K562 (cell line): Measurements from ENCODE around the gene CNTN5. TPM values are rescaled to one million over a fixed set of nuclear protein-coding genes. Genes with fewer than 3 reads are reported as not detected.

Experiments used
- ATAC-seq: fragments of 200-7000 bp; cut with Tn5 transposase; 3 replicates; pipeline ENCODE4 v1.9.1; 2020; ENCODE audit warnings: moderate library complexity
- BruUV-seq: library from RNA; stranded (reverse); fragments of 400-500 nt; replicated peaks from 2 replicates; lab custom pipeline; 2021; lab: Mats Ljungman, UMichigan
- CTCF ChIA-PET: fragments of 300-600 bp; formaldehyde crosslinking; extraction: SDS; loops from one replicate; lab custom pipeline; 2021; ENCODE audit warnings: low intra/inter-chr PET ratio; lab: Yijun Ruan, JAX
- POLR2A ChIA-PET: fragments of 300-600, 350-650 bp; sonication (Branson Sonifier 250); formaldehyde crosslinking; extraction: SDS; loops from one replicate; lab custom pipeline; 2021; ENCODE audit warnings: antibody characterized with exemption, inconsistent platforms; lab: Yijun Ruan, JAX
- DNase-seq, 4 experiments: peaks; one replicate each; pipeline versions ENCODE4 v3.0.0 to v3.0.0-alpha.2; 2011 to 2018; ENCODE audit warnings: low spot score in 3 of 4, mixed read lengths in 3 of 4; ENCODE audit errors: extremely low read depth in 1 of 4
- FAIRE-seq: peaks from 2 replicates; lab custom pipeline; 2011; peaks lifted over from hg19 to GRCh38; lab: Jason Lieb, UNC
- H2AFZ ChIP-seq: 2 replicates; pipeline ENCODE4 v1.6.0; 2011; ENCODE audit warnings: low read depth, low read length, control low read depth, inconsistent platforms
- H3K27ac ChIP-seq: fragments of 200-600 bp; 3 replicates; pipeline ENCODE4 v1.8.0; 2011; ENCODE audit warnings: low read depth, mild to moderate bottlenecking, control low read depth, inconsistent platforms, low read length, moderate library complexity, mixed read lengths; ENCODE audit errors: extremely low read depth
- H3K27me3 ChIP-seq, 2 experiments: fragments of 300-600 bp in 1 of 2; 2 replicates in 1 of 2; 3 replicates in 1 of 2; pipeline versions ENCODE4 v1.6.0 to v1.8.0; 2011; ENCODE audit warnings: inconsistent platforms in 2 of 2, low read length in 2 of 2, mild to moderate bottlenecking in 1 of 2, mixed read lengths in 1 of 2, moderate library complexity in 1 of 2; ENCODE audit not compliant: control insufficient read depth in 2 of 2, insufficient read depth in 2 of 2
- H3K36me3 ChIP-seq: fragments of 300-600 bp; 3 replicates; pipeline ENCODE4 v1.8.0; 2011; ENCODE audit warnings: mild to moderate bottlenecking, low read length, inconsistent platforms; ENCODE audit not compliant: control insufficient read depth, insufficient read depth
- H3K4me1 ChIP-seq, 2 experiments: fragments of 200-600 bp in 1 of 2; replicated peaks in 1 of 2; 2 replicates in 1 of 2; 3 replicates in 1 of 2; pipeline versions ENCODE4 v1.5.1 to v1.8.0; 2011; ENCODE audit warnings: inconsistent platforms in 2 of 2, low read length in 2 of 2, mild to moderate bottlenecking in 1 of 2, mixed read lengths in 1 of 2, moderate library complexity in 1 of 2; ENCODE audit not compliant: control insufficient read depth in 2 of 2, insufficient read depth in 2 of 2
- H3K4me2 ChIP-seq: 2 replicates; pipeline ENCODE4 v1.6.1; 2011; ENCODE audit warnings: low read length, control low read depth, inconsistent platforms, mixed read lengths; ENCODE audit not compliant: insufficient read depth
- H3K4me3 ChIP-seq: fragments of 200-600 bp; sonication (generic), shearing (Covaris generic); 2 replicates; pipeline ENCODE4 v1.5.1; 2016; ENCODE audit warnings: control low read depth, inconsistent platforms
- H3K79me2 ChIP-seq: fragments of 200-600 bp; 3 replicates; pipeline ENCODE4 v1.8.0; 2011; ENCODE audit warnings: low read length, inconsistent platforms; ENCODE audit not compliant: control insufficient read depth, insufficient read depth
- H3K9ac ChIP-seq, 2 experiments: 2 replicates each; pipeline versions ENCODE4 v1.6.0 to v1.6.1; 2011; ENCODE audit warnings: low read depth in 2 of 2, low read length in 2 of 2, control low read depth in 1 of 2, inconsistent platforms in 1 of 2, mild to moderate bottlenecking in 1 of 2, mixed read lengths in 1 of 2; ENCODE audit not compliant: insufficient read depth in 1 of 2
- H3K9me1 ChIP-seq: one replicate; pipeline ENCODE4 v1.6.0; 2011; ENCODE audit warnings: inconsistent platforms, mild to moderate bottlenecking, low read length, moderate library complexity; ENCODE audit not compliant: control insufficient read depth, insufficient read depth
- H3K9me3 ChIP-seq: replicated peaks from 2 replicates; pipeline ENCODE4 v1.5.1; 2011; ENCODE audit warnings: low read depth, low read length, inconsistent platforms; ENCODE audit not compliant: control insufficient read depth, insufficient read depth
- H4K20me1 ChIP-seq: replicated peaks from 2 replicates; pipeline ENCODE4 v1.6.1; 2011; ENCODE audit warnings: low read length, inconsistent platforms, mixed read lengths; ENCODE audit not compliant: control insufficient read depth, insufficient read depth
- CBFB ChIP-seq: sonication (generic); formaldehyde crosslinking; IDR thresholded peaks from 2 replicates; pipeline ENCODE4 v1.4.0; 2020; ENCODE audit warnings: mild to moderate bottlenecking, missing genetic modification reagents
- CBX1 ChIP-seq: sonication (generic); IDR thresholded peaks from 2 replicates; pipeline ENCODE4 v1.6.1; 2016; ENCODE audit warnings: antibody characterized with exemption, low read depth, mild to moderate bottlenecking
- E2F3 ChIP-seq: fragments of 250-450 bp; sonication (Bioruptor Pico); IDR thresholded peaks from 2 replicates; pipeline ENCODE4 v1.4.0; 2020; ENCODE audit warnings: mild to moderate bottlenecking
- JUND ChIP-seq, 2 experiments: IDR thresholded peaks; 2 replicates in 1 of 2; 3 replicates in 1 of 2; pipeline ENCODE4 v1.6.1; 2011; ENCODE audit warnings: borderline replicate concordance in 2 of 2, low read depth in 2 of 2, low read length in 2 of 2, improper control_type of control experiment in 1 of 2, missing biosample characterization in 1 of 2, missing genetic modification characterization in 1 of 2, missing genetic modification reagents in 1 of 2
- MCM5 ChIP-seq: fragments of 450-650 bp; IDR thresholded peaks from 2 replicates; pipeline ENCODE4 v1.6.1; 2016; ENCODE audit warnings: low read depth
- NUFIP1 ChIP-seq: fragments of 450-650 bp; IDR thresholded peaks from 2 replicates; pipeline ENCODE4 v1.6.1; 2018; ENCODE audit not compliant: partially characterized antibody
- PHF21A ChIP-seq: fragments of 450-650 bp; IDR thresholded peaks from 2 replicates; pipeline ENCODE4 v1.6.1; 2017; ENCODE audit warnings: low read depth, borderline replicate concordance
- TAF15 ChIP-seq: fragments of 200-400 bp; formaldehyde crosslinking; IDR thresholded peaks from 2 replicates; pipeline ENCODE4 v1.6.1; 2017; ENCODE audit warnings: mild to moderate bottlenecking, low read depth, low read length, moderate library complexity
- ZNF3 ChIP-seq: fragments of 250-450 bp; sonication (Bioruptor Pico); IDR thresholded peaks from 2 replicates; pipeline ENCODE4 v1.5.0; 2021; ENCODE audit warnings: mild to moderate bottlenecking, moderate library complexity
- ZNF436 ChIP-seq: fragments of 250-450, 450-650 bp; sonication (Bioruptor Pico); formaldehyde crosslinking; IDR thresholded peaks from 2 replicates; pipeline ENCODE4 v1.7.0; 2020; ENCODE audit warnings: mild to moderate bottlenecking
- ZNF668 ChIP-seq: fragments of 250-450 bp; sonication (Bioruptor Pico); IDR thresholded peaks from 2 replicates; pipeline ENCODE4 v1.8.0; 2022; ENCODE audit warnings: mild to moderate bottlenecking, inconsistent platforms
- WGBS: fragments of 100-300 bp; shearing (Covaris generic); methylation state at CpG from one replicate; pipeline ENCODE4 v1.1.6; 2016; ENCODE audit warnings: low coverage, mixed read lengths; ENCODE audit not compliant: insufficient coverage; ENCODE audit errors: missing lambda C conversion rate; 5-methylcytosine and 5-hydroxymethylcytosine counted together
- in situ Hi-C: fragments of 300-500 bp; cut with MboI; formaldehyde crosslinking; loops from 4 replicates; pipeline ENCODE4 v1.15.0; 2018; ENCODE audit warnings: inconsistent platforms, mixed read lengths
- intact Hi-C: fragments of 100-400 bp; cut with micrococcal nuclease; formaldehyde crosslinking; loops from 2 replicates; pipeline ENCODE4 v1.14.2; 2022
- polyA plus RNA-seq, 8 experiments: library from polyadenylated mRNA; depleted of rRNA in 4 of 8; stranded (reverse) in 5 of 8; unstranded in 3 of 8; fragments of >200 nt; fragmentation: Nextera tagmentation in 2 of 8; fragmentation: Illumina TruSeq in 1 of 8; extraction: Ambion mirVana in 2 of 8; extraction: Trizol in 1 of 8; gene quantifications; 2 replicates each; pipeline versions ENCODE4 v1.2.1 to v1.2.3, GENCODE V29; 2011 to 2014; ENCODE audit warnings: inconsistent platforms in 1 of 8, missing spikeins in 1 of 8
- total RNA-seq, 7 experiments: library from RNA; depleted of rRNA in 6 of 7; stranded (reverse); fragments of >200 nt in 6 of 7; fragmentation: Illumina TruSeq in 2 of 7; extraction: Trizol in 2 of 7; gene quantifications; 2 replicates each; pipeline versions ENCODE4 v1.2.1 to v1.2.3, GENCODE V29; 2011 to 2021; ENCODE audit warnings: low replicate concordance in 1 of 7
- TF ChIP-seq, protein P1 (sequence below): fragments of 450-650 bp; formaldehyde crosslinking; IDR thresholded peaks from 2 replicates; pipeline ENCODE4 v1.4.0; 2022; ENCODE audit warnings: missing genetic modification characterization
- TF ChIP-seq, protein P2 (sequence below): fragments of 450-650 bp; formaldehyde crosslinking; IDR thresholded peaks from 2 replicates; pipeline ENCODE4 v1.4.0; 2020; ENCODE audit warnings: mild to moderate bottlenecking
- TF ChIP-seq, protein P3 (sequence below): fragments of 250-450 bp; sonication (Bioruptor Pico); IDR thresholded peaks from 2 replicates; pipeline ENCODE4 v1.4.0; 2020; ENCODE audit warnings: mild to moderate bottlenecking, moderate library complexity
- TF ChIP-seq, protein P4 (sequence below): sonication (generic); formaldehyde crosslinking; IDR thresholded peaks from 2 replicates; pipeline ENCODE4 v1.8.0; 2023; ENCODE audit warnings: mild to moderate bottlenecking, missing genetic modification reagents

CNTN5 gene
- total and polyA plus RNA-seq, 9 of the 15 experiments (the other 6 are each of a cell fraction or from before 2014, with no cell fraction given) = 0.03 TPM; not detected in 8

DNA sequence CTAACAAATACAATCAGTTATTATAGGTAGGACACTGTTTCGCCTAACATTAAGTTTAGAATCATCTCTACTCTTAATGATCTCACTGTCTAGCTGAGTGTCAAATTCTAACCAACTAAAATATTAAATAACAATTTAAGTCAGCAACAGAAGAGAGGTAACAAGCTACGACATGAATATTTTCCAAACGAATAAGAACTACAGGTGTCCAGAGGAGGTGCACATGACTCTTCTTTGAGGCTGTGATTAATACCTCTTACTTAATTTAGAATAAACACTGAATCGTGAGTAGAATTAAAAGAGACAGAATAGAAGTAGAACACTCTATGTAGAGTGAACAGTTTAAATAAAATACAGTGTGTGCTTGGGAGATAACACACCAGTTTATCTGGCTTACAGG lies 1047.4 kb downstream of the CNTN5 start:
- TF ChIP-seq, protein P1, sequence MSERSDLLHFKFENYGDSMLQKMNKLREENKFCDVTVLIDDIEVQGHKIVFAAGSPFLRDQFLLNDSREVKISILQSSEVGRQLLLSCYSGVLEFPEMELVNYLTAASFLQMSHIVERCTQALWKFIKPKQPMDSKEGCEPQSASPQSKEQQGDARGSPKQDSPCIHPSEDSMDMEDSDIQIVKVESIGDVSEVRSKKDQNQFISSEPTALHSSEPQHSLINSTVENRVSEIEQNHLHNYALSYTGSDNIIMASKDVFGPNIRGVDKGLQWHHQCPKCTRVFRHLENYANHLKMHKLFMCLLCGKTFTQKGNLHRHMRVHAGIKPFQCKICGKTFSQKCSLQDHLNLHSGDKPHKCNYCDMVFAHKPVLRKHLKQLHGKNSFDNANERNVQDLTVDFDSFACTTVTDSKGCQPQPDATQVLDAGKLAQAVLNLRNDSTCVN (CRISPR knock-in tag) = no peak
- TF ChIP-seq, protein P2, sequence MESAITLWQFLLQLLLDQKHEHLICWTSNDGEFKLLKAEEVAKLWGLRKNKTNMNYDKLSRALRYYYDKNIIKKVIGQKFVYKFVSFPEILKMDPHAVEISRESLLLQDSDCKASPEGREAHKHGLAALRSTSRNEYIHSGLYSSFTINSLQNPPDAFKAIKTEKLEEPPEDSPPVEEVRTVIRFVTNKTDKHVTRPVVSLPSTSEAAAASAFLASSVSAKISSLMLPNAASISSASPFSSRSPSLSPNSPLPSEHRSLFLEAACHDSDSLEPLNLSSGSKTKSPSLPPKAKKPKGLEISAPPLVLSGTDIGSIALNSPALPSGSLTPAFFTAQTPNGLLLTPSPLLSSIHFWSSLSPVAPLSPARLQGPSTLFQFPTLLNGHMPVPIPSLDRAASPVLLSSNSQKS (CRISPR knock-in tag) = no peak
- TF ChIP-seq ZNF3 (CRISPR knock-in tag) (no peak), ZNF668 (CRISPR knock-in tag) (no peak), MCM5 (no peak), CBFB (CRISPR knock-in tag) (no peak), NUFIP1 (no peak), CBX1 (no peak), JUND (IDR thresholded peaks at IDR 0.05; ENCODE audit: borderline replicate concordance, low read depth, low read length) (no peak), JUND (tag; IDR thresholded peaks at IDR 0.05; ENCODE audit: borderline replicate concordance, low read depth, low read length) (no peak), ZNF436 (no peak), PHF21A (no peak), E2F3 (no peak), TAF15 (no peak)
- TF ChIP-seq, protein P3, sequence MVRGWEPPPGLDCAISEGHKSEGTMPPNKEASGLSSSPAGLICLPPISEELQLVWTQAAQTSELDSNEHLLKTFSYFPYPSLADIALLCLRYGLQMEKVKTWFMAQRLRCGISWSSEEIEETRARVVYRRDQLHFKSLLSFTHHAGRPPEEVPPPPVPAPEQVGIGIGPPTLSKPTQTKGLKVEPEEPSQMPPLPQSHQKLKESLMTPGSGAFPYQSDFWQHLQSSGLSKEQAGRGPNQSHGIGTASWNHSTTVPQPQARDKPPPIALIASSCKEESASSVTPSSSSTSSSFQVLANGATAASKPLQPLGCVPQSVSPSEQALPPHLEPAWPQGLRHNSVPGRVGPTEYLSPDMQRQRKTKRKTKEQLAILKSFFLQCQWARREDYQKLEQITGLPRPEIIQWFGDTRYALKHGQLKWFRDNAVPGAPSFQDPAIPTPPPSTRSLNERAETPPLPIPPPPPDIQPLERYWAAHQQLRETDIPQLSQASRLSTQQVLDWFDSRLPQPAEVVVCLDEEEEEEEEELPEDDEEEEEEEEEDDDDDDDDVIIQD (CRISPR knock-in tag) = no peak
- TF ChIP-seq, protein P4, sequence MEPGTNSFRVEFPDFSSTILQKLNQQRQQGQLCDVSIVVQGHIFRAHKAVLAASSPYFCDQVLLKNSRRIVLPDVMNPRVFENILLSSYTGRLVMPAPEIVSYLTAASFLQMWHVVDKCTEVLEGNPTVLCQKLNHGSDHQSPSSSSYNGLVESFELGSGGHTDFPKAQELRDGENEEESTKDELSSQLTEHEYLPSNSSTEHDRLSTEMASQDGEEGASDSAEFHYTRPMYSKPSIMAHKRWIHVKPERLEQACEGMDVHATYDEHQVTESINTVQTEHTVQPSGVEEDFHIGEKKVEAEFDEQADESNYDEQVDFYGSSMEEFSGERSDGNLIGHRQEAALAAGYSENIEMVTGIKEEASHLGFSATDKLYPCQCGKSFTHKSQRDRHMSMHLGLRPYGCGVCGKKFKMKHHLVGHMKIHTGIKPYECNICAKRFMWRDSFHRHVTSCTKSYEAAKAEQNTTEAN (CRISPR knock-in tag) = no peak
- Histone ChIP-seq H2AFZ (no peak overlapping the region), H3K9me1 (no peaks in the 10 kb centered on the region), H3K27ac (no peak overlapping the region), H3K9me3 (no peaks in the 10 kb centered on the region), H3K9ac (no peak overlapping the region), H3K36me3 (no peaks in the 10 kb centered on the region), H3K4me1 (no peaks in the 10 kb centered on the region), H3K4me2 (no peak overlapping the region), H3K27me3 (no peaks in the 10 kb centered on the region), H3K4me3 (no peak overlapping the region), H4K20me1 (no peaks in the 10 kb centered on the region), H3K79me2 (no peaks in the 10 kb centered on the region)
- in situ Hi-C loops = no loop called here
- CTCF ChIA-PET = no interaction called here
- ATAC-seq (no peak), DNase-seq (no peak), FAIRE-seq (no peak)
- intact Hi-C loops = no loop called here
- WGBS = 2% methylated on average over 4 of the region's 4 CpGs
- no TSS peak for BruUV-seq
- POLR2A ChIA-PET = no interaction called here
